Common myeloid progenitor, CD34-positive (primary cell): Measurements from ENCODE around the gene PPP1CB.

ENCODE experiments used
- CTCF ChIA-PET: fragments of 350-600 bp; sonication (Branson Sonifier 250); formaldehyde crosslinking; loops from one replicate; lab custom pipeline; 2021; ENCODE audit warnings: antibody characterized with exemption; lab: Charles Lee
- POLR2A ChIA-PET: fragments of 350-600 bp; sonication (Branson Sonifier 250); formaldehyde crosslinking; loops from one replicate; lab custom pipeline; 2021; ENCODE audit warnings: antibody characterized with exemption; lab: Charles Lee
- DNase-seq, 3 donors: peaks; one replicate each; pipeline versions ENCODE4 v3.0.0 to v3.0.0-alpha.2; 2013
- H3K27ac ChIP-seq, 2 experiments: 1 replicate in 1 of 2; 2 replicates in 1 of 2; pipeline ENCODE4 v1.7.0; 2013; ENCODE audit warnings: inconsistent platforms in 2 of 2, low read length in 2 of 2, mild to moderate bottlenecking in 2 of 2, low read depth in 1 of 2, moderate library complexity in 1 of 2; ENCODE audit not compliant: severe bottlenecking in 2 of 2, insufficient read depth in 1 of 2, poor library complexity in 1 of 2
- H3K27me3 ChIP-seq, 5 experiments: replicated peaks in 2 of 5; 1 replicate in 3 of 5; 2 replicates in 2 of 5; pipeline versions ENCODE4 v1.6.1 to v1.7.0; 2013; ENCODE audit warnings: low read length in 4 of 5, mild to moderate bottlenecking in 2 of 5, moderate library complexity in 2 of 5, inconsistent platforms in 1 of 5; ENCODE audit not compliant: insufficient read depth in 5 of 5, control insufficient read depth in 4 of 5
- H3K36me3 ChIP-seq, 4 experiments: 1 replicate in 2 of 4; 2 replicates in 2 of 4; pipeline versions ENCODE4 v1.6.1 to v1.7.0; 2013; ENCODE audit warnings: low read length in 3 of 4, control low read depth in 1 of 4, mild to moderate bottlenecking in 1 of 4; ENCODE audit not compliant: control insufficient read depth in 4 of 4, insufficient read depth in 4 of 4
- H3K4me1 ChIP-seq, 4 experiments: 1 replicate in 3 of 4; 2 replicates in 1 of 4; pipeline versions ENCODE4 v1.6.1 to v1.7.1; 2013; ENCODE audit warnings: low read length in 3 of 4, mild to moderate bottlenecking in 3 of 4, control low read depth in 1 of 4, inconsistent platforms in 1 of 4, moderate library complexity in 1 of 4; ENCODE audit not compliant: control insufficient read depth in 4 of 4, insufficient read depth in 4 of 4; ENCODE audit errors: control extremely low read depth in 1 of 4
- H3K4me3 ChIP-seq, 7 experiments: 1 replicate in 4 of 7; 2 replicates in 3 of 7; pipeline versions ENCODE4 v1.5.1 to v1.7.0; 2013; ENCODE audit warnings: mild to moderate bottlenecking in 7 of 7, low read length in 6 of 7, moderate library complexity in 6 of 7, inconsistent platforms in 2 of 7, low read depth in 2 of 7, control low read depth in 1 of 7; ENCODE audit not compliant: insufficient read depth in 4 of 7, control insufficient read depth in 1 of 7; ENCODE audit errors: extremely low read depth in 1 of 7
- H3K9me3 ChIP-seq, 5 experiments: 1 replicate in 4 of 5; 2 replicates in 1 of 5; pipeline versions ENCODE4 v1.6.1 to v1.7.1; 2013; ENCODE audit warnings: low read length in 4 of 5, mild to moderate bottlenecking in 2 of 5, inconsistent platforms in 1 of 5, low read depth in 1 of 5, moderate library complexity in 1 of 5; ENCODE audit not compliant: control insufficient read depth in 4 of 5, insufficient read depth in 2 of 5; ENCODE audit errors: control extremely low read depth in 1 of 5
- WGBS: methylation state at CpG from one replicate; pipeline ENCODE4 v1.1.5; 2013; ENCODE audit not compliant: insufficient coverage; 5-methylcytosine and 5-hydroxymethylcytosine counted together

Gene PPP1CB

DNA sequence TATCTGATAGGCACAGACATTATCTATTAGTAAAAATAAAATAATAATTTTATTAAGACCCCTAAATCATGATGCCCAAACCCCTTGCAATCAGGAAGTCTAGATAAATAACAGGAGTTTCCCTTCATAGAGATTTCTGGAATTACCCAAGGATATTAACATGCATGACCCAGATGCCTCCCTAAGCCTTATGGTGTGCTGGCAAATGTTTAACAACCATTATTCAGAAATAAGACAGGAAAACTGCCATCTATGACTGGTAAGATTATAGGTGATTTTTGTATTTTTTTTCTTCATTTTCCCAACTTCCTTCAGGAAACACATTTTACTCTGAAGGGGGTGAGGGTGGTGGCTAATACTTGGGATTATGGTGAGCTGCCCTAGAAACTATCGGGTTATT lies 2.7 kb upstream of the PPP1CB start:
- no peaks in the 10 kb centered on the region for H3K27me3 ChIP-seq
- DNase-seq = no peak
- H3K27ac ChIP-seq = peak overlapping the region in 1 of 2 experiments; percentile 39
- no peaks in the 10 kb centered on the region for H3K36me3 ChIP-seq
- H3K4me1 ChIP-seq = peaks cover 16 to 46% (median 26%) of the 10 kb centered on the region in 4 experiments
- no peak overlapping the region for H3K4me3 ChIP-seq
- POLR2A ChIA-PET = interaction anchor here (1.2 kb wide), 1 partner anchor 126 kb away, joined by 3 read pairs; no protein-coding TSS in a partner anchor
- no CpG with 5 or more reads among the region's 1 CpG for WGBS
- CTCF ChIA-PET = interaction anchor here (10.8 kb wide), 1 partner anchor 155 kb away, joined by 134 read pairs; no protein-coding TSS in a partner anchor
- H3K9me3 ChIP-seq = no peaks in the 10 kb centered on the region

DNA sequence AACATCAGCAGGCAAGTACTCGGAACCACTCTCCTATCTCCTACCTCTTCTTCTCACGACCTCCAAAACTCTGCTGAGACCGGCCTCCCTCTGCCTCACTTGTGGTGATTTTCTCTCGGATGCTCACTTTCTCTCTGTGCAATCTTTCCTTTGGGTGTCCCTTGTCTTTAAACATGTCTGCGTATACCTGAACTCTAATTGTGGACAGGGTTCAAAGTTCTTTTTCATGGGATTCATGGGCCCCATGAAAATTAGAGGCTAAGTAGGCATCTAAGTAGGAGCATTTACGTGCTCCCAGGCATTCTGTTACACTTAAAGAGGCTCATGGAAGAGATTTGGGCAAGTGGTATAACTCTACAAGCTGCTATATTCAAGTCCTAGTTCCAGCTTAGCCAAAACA lies 2.1 kb upstream of the PPP1CB start:
- Histone ChIP-seq H3K27ac (peak overlapping the region; percentile 94 to 97), H3K36me3 (no peaks in the 10 kb centered on the region), H3K27me3 (no peaks in the 10 kb centered on the region), H3K4me1 (peaks cover 16 to 51% (median 26%) of the 10 kb centered on the region in 4 experiments), H3K9me3 (no peaks in the 10 kb centered on the region), H3K4me3 (no peak overlapping the region)
- POLR2A ChIA-PET = no interaction called here
- 98% methylated on average over 6 of the region's 6 CpGs for WGBS
- DNase-seq = no peak
- CTCF ChIA-PET = interaction anchor here (10.8 kb wide), 1 partner anchor 156 kb away, joined by 134 read pairs; no protein-coding TSS in a partner anchor

DNA sequence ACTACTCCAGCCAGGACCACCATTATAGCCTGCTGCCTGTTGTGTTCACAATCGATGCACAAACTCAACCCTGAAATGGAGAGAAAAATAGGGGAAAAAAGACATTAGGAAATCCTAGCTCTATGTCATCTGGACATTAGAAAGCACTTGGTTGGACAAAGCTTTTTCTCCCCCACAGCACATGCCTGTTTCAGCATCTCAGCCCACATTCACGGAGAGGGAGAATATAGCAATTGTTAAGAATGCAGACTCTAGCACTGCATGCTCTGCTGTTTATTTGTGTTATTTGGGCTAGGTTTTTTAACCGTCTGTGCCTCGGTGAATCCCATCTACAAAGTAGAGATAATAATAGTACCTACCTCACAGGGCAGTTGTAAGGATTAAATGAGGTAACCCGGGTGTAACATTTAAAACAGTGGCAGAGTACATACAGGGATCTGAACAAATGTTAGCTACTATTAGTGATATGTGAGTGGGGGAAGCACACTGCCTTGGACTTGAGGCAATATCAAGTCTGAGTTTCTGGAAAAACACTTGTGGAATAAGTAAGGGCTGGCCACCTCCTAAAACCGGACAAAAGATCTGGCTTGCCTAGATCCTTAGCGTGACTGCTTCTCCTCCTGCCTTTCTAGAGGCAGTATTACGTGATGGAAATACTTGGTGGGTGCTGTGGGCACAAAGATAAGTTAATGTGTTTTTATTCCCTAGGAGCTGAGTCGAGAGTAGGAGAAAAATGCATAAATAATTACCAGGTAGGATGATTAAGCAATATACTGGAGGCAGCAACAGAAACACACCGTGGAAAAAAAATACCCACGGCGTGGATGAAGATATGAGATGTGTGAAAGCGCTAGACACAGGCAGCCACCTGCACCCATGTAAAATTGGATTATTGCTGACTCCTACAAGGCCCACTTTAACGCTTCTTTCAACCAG lies 1.0 kb upstream of the PPP1CB start:
- H3K27me3 ChIP-seq = no peaks in the 10 kb centered on the region
- H3K27ac ChIP-seq = peak overlapping the region; percentile 94 to 97
- no peaks in the 10 kb centered on the region for H3K9me3 ChIP-seq
- DNase-seq = peak in 2 of 3 donors; percentile 50 to 58
- H3K36me3 ChIP-seq = no peaks in the 10 kb centered on the region
- peak overlapping the region; percentile 94 to 100 (median 95) for H3K4me3 ChIP-seq
- H3K4me1 ChIP-seq = peaks cover 18 to 62% (median 33%) of the 10 kb centered on the region in 4 experiments
- ChIA-PET CTCF (interaction anchor here (0.6 to 10.8 kb wide), 2 partner anchors 112 to 157 kb away, joined by 3 to 134 read pairs; no protein-coding TSS in a partner anchor), POLR2A (interaction anchor here (0.5 to 3.0 kb wide), 6 partner anchors 21 to 156 kb away, joined by 3 to 9 read pairs (median 3); no protein-coding TSS in a partner anchor)
- WGBS = 12% methylated on average over 12 of the region's 14 CpGs

DNA sequence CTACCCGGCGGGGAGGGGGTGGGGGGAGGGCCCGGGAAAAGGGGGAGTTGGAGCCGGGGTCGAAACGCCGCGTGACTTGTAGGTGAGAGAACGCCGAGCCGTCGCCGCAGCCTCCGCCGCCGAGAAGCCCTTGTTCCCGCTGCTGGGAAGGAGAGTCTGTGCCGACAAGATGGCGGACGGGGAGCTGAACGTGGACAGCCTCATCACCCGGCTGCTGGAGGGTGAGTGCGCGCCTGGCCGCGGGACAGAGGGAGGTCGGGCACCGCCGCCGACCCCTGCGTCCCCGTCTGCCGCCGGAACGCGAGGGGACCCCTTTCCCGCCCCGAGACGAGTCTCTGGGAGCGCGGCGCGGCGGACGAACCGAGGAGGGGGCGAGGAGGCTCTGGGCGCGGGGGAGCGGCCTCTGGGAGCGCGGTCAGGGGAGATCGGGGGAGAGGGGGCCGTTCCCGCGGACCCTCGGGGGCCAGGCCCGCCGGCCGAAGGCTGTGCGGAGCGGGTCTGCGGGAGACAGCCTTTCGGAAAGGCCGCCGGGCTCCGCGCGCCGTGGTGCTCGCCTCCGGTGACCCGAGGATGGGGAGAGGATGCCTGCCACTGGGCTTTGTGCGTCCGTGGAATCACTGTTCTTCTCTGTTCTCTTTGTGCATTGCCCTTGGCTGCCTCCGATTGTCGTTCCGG lies 463 bp downstream of the PPP1CB start:
- Histone ChIP-seq H3K4me1 (peaks cover 19 to 66% (median 35%) of the 10 kb centered on the region in 4 experiments), H3K27ac (peak overlapping the region; percentile 94 to 97), H3K4me3 (peak overlapping the region; percentile 94 to 100 (median 95)), H3K36me3 (no peaks in the 10 kb centered on the region), H3K27me3 (no peaks in the 10 kb centered on the region), H3K9me3 (no peaks in the 10 kb centered on the region)
- WGBS = 0% methylated on average over 50 of the region's 78 CpGs
- ChIA-PET CTCF (interaction anchor here (1.0 to 10.8 kb wide), 4 partner anchors 89 to 189 kb away, joined by 4 to 134 read pairs (median 5); no protein-coding TSS in a partner anchor), POLR2A (interaction anchor here (0.6 to 3.0 kb wide), 7 partner anchors 24 to 188 kb away, joined by 3 to 9 read pairs (median 4); no protein-coding TSS in a partner anchor)
- no peak for DNase-seq

DNA sequence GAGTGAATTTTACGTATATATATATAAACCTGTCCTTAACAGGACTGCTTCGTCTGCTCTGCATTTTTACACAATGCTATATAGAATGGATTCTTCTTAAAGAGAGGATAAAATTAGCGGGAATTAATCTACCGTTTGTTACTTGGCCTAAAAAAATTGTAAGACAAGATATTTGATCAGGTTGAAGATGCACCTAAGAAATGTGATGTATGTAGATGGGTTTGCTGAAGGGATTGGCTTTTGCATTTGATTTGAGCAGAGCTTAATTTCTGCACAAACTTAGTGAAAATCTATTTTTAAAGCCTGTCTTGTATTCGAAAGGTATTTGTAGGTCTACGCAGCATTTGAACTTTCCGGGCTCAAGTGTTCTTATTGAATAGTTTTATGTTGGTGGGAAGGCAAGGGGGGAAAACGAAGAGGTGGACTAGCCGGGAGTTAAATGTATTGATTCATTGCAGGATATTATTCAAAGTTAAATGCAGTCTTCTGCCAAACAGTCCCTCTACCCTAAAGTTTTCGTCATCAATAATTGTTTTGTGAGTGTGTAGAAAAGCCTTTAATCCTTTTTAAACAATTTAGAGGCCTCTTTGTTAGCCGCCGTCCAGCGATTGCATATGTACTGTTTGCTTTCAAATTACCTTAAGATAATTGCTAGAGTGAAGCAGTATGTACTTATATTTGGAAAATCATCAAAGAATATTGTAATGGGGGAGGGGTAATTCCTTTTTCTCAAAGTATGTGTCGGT lies 1.2 kb downstream of the PPP1CB start:
- Histone ChIP-seq H3K36me3 (no peaks in the 10 kb centered on the region), H3K27ac (peak overlapping the region; percentile 94 to 97), H3K27me3 (no peaks in the 10 kb centered on the region), H3K4me1 (peaks cover 19 to 63% (median 35%) of the 10 kb centered on the region in 4 experiments), H3K9me3 (no peaks in the 10 kb centered on the region), H3K4me3 (peak overlapping the region; percentile 94 to 100 (median 95))
- ChIA-PET CTCF (interaction anchor here (1.0 to 10.8 kb wide), 5 partner anchors 90 to 190 kb away, joined by 3 to 134 read pairs (median 4); no protein-coding TSS in a partner anchor), POLR2A (interaction anchor here (0.7 to 3.0 kb wide), 5 partner anchors 132 to 186 kb away, joined by 3 to 9 read pairs (median 4); no protein-coding TSS in a partner anchor)
- no peak for DNase-seq
- WGBS = 0% methylated on average over 5 of the region's 14 CpGs

DNA sequence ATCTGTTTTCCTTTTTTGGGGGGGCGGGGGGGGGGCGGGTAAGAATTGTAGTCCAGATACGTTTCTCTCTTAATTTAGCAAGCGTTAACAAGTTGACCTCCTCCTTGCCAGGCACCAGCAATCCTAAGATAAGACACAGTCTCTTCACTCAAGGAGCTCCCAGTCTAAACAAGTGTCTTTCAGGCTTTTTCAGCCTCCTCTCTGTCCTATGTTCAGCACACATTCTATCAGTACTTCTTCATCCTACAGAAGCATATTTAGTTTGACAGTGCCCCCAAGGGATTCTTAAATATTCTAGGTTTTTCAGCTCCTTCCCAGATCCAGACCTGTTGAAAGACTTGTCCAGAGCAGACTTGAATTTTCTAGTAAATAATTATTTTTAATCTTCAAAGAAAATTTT lies 2.7 kb downstream of the PPP1CB start:
- Histone ChIP-seq H3K27me3 (no peaks in the 10 kb centered on the region), H3K4me1 (peaks cover 16 to 53% (median 32%) of the 10 kb centered on the region in 4 experiments), H3K4me3 (peak overlapping the region in 2 of 7 experiments; percentile 6 to 99), H3K27ac (peak overlapping the region in 1 of 2 experiments; percentile 54), H3K9me3 (no peaks in the 10 kb centered on the region), H3K36me3 (peaks cover 2 to 11% (median 5%) of the 10 kb centered on the region in 4 experiments)
- ChIA-PET POLR2A (interaction anchor here (0.6 kb wide), 2 partner anchors 59 to 1345 kb away, joined by 3 to 4 read pairs; partner anchors contain the start of gene PPM1G), CTCF (interaction anchor here (1.1 to 10.8 kb wide), 7 partner anchors 129 to 188 kb away, joined by 3 to 134 read pairs (median 5); no protein-coding TSS in a partner anchor)
- WGBS = 61% methylated on average over 3 of the region's 4 CpGs
- no peak for DNase-seq
